Femur (tissue), 1 donor: ENCODE results near the gene TNFAIP8L3.

Source experiments
- DNase-seq: peaks from one replicate; pipeline ENCODE4 v3.0.0-alpha.2; 2017

The TNFAIP8L3 gene

DNA sequence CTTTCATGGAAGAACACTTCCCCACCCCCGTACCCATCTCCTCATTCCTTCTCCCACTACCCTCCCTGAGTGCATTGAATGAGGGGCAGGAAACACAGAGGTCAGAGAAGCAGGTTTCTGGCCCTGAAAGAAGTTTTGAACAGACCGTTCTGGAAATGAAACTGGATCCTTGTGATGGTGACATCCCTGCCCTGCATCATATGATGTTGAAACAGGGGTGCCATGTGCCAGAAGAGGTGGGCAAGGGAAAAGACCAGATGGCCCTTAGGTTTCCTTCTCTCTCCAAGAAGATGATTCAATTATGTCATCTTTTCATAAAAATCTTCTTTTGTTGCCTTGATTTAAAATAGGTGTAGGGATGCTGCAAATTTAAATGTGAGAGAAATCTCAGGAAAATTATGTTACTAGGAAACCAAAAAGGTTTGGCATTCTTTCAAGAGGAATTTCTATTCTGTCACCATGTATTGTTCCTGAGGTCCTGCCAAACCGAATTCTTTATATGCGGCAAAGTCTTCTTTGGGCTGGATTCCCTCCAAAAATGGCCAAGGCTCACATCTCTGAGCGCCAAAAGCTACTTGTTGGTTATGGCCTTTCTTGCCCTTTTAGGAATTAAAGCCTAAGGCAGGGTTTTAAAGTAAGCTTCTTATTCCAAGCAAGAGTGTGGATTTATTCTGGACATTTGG is 19.9 kb upstream of the TNFAIP8L3 start:
- no peak for DNase-seq

DNA sequence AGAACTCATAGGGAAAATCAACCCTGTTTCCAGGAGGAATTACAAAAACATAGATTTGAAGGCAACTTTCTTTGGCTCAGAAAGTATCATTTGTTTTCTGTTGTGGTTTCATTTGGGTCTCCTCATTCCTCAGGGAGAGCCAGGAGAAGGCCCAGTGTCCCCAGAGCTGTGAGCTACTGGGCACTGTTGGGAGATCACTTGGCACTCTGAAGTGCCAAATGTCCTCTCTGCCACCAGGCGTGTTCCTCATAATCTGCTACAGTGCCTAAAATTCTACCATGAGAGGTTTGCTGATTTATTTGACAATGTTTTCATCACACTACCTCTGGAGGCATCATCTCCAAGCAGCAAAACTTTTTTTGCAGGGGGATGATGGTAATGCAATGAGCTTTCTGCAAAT is 17.4 kb upstream of the TNFAIP8L3 start:
- DNase-seq, result no peak

- no peak for DNase-seq
Observed at GRCh38 chr15:51111061-51111460, 16.4 kb upstream of the TNFAIP8L3 start.

- DNase-seq, result no peak
Observed at GRCh38 chr15:51110171-51110570, 15.5 kb upstream of the TNFAIP8L3 start.

- DNase-seq, result peak; percentile 45
Observed at GRCh38 chr15:51108933-51109550, 14.3 kb upstream of the TNFAIP8L3 start.

- DNase-seq, result no peak
Observed at GRCh38 chr15:51107612-51108011, 12.9 kb upstream of the TNFAIP8L3 start.

- no peak for DNase-seq
Observed at GRCh38 chr15:51106481-51106880, 11.8 kb upstream of the TNFAIP8L3 start.

DNA sequence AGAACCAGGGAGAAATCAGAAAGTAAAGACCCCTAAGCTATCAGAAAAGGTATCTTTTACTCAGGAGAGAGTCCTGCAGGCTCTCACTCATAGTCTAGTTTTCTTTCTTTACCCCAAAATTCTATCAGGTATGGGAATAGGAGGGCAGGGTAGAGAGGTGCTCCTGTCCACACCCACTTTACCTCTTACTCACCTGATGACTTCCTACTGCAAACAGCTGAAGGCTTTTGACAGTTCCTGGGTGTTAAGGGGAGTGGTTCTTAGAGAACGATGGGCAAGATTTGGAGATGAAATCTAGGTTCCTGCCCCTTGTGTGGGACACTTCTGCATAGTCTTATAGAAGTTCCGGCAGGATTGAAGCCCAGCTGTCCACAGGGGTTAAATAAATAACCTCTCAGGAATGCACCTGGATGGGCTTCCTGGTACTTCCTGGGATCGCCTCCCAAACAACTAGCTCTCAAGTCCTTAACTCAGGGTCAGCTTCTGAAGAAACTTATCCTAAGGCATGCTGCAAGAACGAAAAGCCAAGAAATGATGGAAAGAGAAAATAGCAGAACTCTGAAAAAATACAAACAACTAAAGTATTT is 10.8 kb upstream of the TNFAIP8L3 start:
- DNase-seq, result no peak

- no peak for DNase-seq
Observed at GRCh38 chr15:51104512-51104911, 9.8 kb upstream of the TNFAIP8L3 start.

DNA sequence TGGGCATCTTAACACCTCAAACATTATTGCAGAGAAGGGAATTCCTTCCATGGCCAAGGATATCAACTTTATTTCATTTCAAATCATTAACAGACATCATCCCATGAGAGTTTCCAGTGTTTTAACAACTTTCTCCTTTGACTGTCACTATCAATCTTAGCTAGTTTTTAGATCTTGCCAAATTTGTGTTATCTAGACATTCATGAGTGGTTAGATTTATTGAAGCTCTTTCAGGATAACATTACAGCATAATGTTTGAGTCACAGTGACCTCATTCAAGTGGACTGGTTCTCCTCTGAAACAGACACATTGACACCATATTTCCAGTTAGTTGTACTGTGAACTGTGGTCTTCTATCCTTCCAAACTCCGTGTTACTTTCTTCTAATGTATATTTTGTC is 8.6 kb upstream of the TNFAIP8L3 start:
- no peak for DNase-seq

- DNase-seq, result no peak
Observed at GRCh38 chr15:51100785-51101489, 6.2 kb upstream of the TNFAIP8L3 start.

DNA sequence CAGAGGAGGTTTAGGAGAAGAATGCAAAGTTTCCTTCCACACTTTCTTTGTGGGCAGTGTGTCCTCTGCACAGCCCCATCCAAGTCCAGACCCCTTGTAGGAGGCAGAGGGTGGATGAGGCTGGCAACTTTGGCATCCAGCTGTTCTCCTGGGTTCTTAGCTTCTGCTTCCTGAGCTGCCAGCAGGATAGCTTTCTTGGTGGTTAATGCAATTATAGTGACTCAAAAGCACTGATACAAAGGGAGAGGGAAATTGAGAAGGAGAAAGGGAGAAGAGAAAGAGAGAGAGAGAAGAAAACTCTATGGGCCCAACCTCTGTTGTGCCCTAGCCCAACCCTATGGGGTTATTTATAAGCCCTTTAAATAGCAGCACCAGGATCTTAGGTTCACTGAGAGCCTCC is 4.5 kb upstream of the TNFAIP8L3 start:
- DNase-seq, result no peak

DNA sequence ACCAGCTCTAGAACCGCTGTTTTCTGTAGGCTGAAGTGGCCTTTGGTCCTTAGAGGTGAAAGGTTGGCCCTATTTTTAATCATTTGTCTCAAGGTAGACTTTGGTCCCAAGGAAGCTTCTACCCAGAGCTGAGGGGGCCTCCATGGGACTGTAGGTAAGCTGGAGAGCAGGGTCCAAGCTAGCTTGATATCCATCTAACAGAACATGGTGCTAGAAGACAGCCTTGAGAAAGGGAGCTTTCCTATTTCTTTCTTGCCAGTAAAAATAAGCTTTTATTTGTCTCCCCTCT is 3.6 kb upstream of the TNFAIP8L3 start:
- DNase-seq, result no peak

DNA sequence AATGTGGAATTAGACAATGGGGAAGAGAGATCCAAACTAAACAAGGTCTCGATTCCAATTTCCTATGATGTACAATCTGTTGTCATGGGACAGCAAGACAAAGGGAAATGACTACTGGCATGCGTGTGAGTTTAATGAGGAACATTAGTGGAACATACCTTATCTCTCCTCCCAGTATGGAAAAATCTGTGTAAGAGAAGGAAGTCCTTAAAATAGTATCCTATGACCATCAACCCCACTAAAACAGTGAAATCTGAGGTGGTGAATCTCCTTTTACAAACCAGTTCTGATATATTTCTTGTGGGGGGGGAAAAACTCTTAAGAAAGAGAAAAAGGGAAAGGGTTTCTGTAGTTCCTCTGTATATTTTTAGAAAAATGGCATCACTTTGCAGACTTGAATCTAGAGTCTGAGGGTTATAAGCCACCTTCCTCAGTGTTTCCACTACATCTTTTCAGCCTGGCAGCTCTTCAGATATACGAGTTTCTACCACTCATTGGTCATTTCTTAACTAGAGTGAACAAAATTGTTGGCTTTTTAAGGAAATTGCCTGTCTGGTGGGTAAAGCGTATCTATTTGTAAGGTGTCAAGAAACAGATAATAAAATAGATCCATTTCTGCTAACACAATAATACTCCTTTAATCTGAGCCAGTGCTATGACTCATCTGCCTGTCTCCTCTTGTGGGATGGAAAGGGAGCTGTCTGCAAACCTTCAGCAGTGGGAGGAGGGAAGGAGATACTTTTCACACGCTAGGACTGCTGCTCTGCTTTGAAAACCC is 3.0 kb upstream of the TNFAIP8L3 start:
- no peak for DNase-seq

GRCh38 chr15:51096976-51097375 is 2.3 kb upstream of the TNFAIP8L3 start:
- no peak for DNase-seq

GRCh38 chr15:51095681-51096331 is 1.1 kb upstream of the TNFAIP8L3 start:
- no peak for DNase-seq

- no peak for DNase-seq
Observed at GRCh38 chr15:51093839-51094605, 684 bp downstream of the TNFAIP8L3 start.

DNA sequence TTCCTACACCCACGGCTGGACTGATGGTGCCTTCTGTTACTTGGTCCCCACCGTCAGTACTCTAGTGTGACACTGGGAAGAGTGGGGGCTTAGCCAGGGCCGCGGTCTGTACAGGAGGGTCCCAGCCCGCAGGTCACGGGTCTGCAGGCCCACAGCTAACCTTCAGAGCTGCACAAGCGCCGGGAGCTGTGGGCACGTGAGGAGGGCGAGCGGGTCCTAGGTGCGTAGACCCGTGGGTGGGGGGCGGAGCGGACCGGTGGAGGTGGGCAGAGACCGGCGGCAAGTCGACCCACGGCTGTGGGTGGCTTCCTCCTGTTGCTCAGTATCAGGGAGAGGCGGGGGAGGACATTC is 1.2 kb downstream of the TNFAIP8L3 start:
- no peak for DNase-seq

DNA sequence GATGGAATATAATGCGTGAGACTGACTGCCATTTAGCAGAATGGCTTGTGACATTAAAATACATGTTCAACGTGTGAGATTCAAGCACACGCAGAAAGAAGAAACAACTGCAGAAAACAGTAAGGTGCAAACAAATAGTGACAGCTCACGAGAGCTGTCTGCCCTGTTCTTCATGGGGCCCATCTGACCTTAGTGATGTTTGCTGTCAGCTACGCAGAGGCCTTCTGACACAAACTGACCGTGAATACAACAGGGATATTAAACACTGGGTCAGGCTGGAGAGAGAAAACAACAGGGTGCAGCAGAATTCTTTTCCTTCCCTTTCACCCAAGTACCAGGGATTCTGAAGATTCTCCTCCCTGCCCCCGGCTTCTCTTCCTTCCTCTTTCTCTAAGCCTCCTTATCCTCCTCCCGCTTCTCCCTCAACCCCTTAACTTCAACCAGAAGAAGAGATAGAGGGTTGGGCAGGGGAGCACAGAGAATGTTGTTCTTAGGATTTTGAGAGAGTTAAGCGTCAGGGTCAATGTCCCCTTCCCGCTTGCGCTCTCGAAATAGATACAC is 2.1 kb downstream of the TNFAIP8L3 start:
- no peak for DNase-seq

DNA sequence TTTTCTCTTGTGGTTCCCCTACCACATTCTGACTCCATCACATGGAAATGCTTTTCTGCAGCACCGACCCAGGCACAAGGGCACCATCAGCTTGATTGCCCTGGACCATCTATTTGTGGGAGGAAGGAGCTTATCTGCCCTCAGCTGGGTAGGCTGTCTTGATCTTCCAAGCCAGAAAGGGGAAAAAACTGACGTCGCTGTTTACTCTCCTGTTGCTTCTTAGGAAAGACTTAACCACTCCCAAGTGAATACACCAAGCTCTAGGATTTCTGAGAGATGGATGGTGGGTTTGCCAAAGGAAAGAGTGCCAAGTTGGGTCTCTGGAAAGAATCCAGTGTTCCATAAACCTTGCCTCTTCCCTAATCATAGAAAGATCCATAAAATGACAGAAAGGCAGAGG is 4.0 kb downstream of the TNFAIP8L3 start:
- DNase-seq, result no peak

DNA sequence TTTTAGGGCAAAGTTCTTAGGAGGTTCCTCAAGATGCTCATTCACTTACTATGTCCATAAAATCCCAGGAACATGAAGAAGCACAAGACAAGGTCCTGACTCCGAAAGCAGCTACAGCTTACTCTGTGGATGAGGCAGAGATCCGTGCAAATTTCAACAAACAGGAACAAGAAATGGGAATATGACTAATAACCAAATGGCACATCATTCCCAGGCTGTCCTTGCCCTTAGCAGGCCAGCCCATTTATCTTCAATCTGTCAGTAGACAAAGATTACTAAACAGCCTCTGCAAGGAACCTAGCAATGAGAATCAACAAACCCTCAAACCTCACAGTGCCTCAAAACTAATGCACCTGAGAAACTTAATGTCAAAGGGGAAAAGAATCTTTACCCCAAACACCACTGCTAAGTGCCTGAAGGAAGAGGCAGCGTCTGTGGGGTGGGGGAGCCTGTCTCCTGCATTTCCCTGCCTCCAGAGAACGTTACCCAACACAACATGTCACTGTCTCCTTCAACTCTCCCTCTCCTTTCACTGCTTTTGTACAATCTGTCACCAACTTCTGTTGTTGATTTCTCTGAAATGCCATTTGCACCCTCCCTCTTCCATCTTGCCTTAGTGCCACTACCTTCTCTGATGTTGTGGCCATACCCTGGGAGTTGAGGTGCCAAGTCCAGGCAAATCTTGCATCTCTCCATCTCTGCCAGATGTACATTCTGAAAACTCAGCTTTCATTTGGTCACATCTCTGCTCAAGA is 4.8 kb downstream of the TNFAIP8L3 start:
- no peak for DNase-seq
